Neural progenitor cell (in vitro differentiated cells): ENCODE results near the gene PAQR6. TPM values are rescaled to one million over a fixed set of nuclear protein-coding genes. Genes with fewer than 3 reads are reported as not detected.
A peak's percentile ranks its signal among the peaks of the same experiment; 100 is the strongest.

Source experiments
- DNase-seq: peaks from one replicate; pipeline ENCODE4 v3.0.0-alpha.2; 2016; ENCODE audit warnings: low spot score
- H2AFZ ChIP-seq: fragments of 200-600 bp; sonication (generic); replicated peaks from 2 replicates; pipeline ENCODE4 v1.6.1; 2016; ENCODE audit warnings: antibody characterized with exemption
- H3F3A ChIP-seq: fragments of 200-600 bp; sonication (generic); 2 replicates; pipeline ENCODE4 v1.6.1; 2016; ENCODE audit warnings: antibody characterized with exemption, low read depth
- H3K27ac ChIP-seq: fragments of 200-600 bp; sonication (generic); 2 replicates; pipeline ENCODE4 v1.5.1; 2016; ENCODE audit warnings: mild to moderate bottlenecking
- H3K27me3 ChIP-seq: fragments of 200-600 bp; sonication (generic); 2 replicates; pipeline ENCODE4 v1.6.1; 2016; ENCODE audit warnings: mild to moderate bottlenecking, moderate library complexity
- H3K36me3 ChIP-seq: fragments of 200-600 bp; sonication (generic); 2 replicates; pipeline ENCODE4 v1.5.1; 2016
- H3K4me1 ChIP-seq: fragments of 200-600 bp; sonication (generic); 2 replicates; pipeline ENCODE4 v1.6.1; 2016; ENCODE audit warnings: mixed run types
- H3K4me2 ChIP-seq: fragments of 200-600 bp; sonication (generic); 2 replicates; pipeline ENCODE4 v1.6.1; 2016
- H3K4me3 ChIP-seq: fragments of 200-600 bp; sonication (generic); 2 replicates; pipeline ENCODE4 v1.5.1; 2016
- H3K79me2 ChIP-seq: fragments of 200-600 bp; sonication (generic); 2 replicates; pipeline ENCODE4 v1.6.1; 2016; ENCODE audit warnings: low read depth
- H3K9ac ChIP-seq: fragments of 200-600 bp; sonication (generic); 2 replicates; pipeline ENCODE4 v1.6.1; 2016
- H3K9me3 ChIP-seq: fragments of 200-600 bp; sonication (generic); 2 replicates; pipeline ENCODE4 v1.5.1; 2016; ENCODE audit warnings: low read depth
- H4K20me1 ChIP-seq: fragments of 200-600 bp; sonication (generic); 2 replicates; pipeline ENCODE4 v1.6.1; 2016; ENCODE audit warnings: low read depth
- H3K27ac Mint-ChIP-seq: 3 replicates; pipeline ENCODE4 v1.8.0; 2021; ENCODE audit warnings: mixed read lengths
- H3K27me3 Mint-ChIP-seq: 2 replicates; pipeline ENCODE4 v1.8.0; 2022; ENCODE audit warnings: low read depth, mild to moderate bottlenecking, inconsistent platforms, moderate library complexity, mixed read lengths; ENCODE audit not compliant: insufficient read depth
- H3K36me3 Mint-ChIP-seq: 3 replicates; pipeline ENCODE4 v1.8.0; 2021; ENCODE audit warnings: mixed read lengths
- H3K4me1 Mint-ChIP-seq: 3 replicates; pipeline ENCODE4 v1.8.0; 2021; ENCODE audit warnings: mixed read lengths
- H3K4me3 Mint-ChIP-seq: 3 replicates; pipeline ENCODE4 v1.8.0; 2021; ENCODE audit warnings: mild to moderate bottlenecking, moderate library complexity, mixed read lengths
- H3K9me3 Mint-ChIP-seq: 3 replicates; pipeline ENCODE4 v1.8.0; 2020; ENCODE audit warnings: mixed read lengths
- CTCF ChIP-seq: fragments of 200-600 bp; sonication (generic); IDR thresholded peaks from 2 replicates; pipeline ENCODE4 v1.5.1; 2017; ENCODE audit warnings: antibody characterized with exemption, mild to moderate bottlenecking
- EZH2 ChIP-seq: fragments of 200-600 bp; sonication (generic); IDR thresholded peaks from 2 replicates; pipeline ENCODE4 v1.6.1; 2017; ENCODE audit warnings: antibody characterized with exemption, mild to moderate bottlenecking, moderate library complexity
- EZH2phosphoT487 ChIP-seq: fragments of 200-600 bp; sonication (generic); IDR thresholded peaks from 2 replicates; pipeline ENCODE4 v1.6.1; 2017; ENCODE audit warnings: antibody characterized with exemption
- total RNA-seq: library from RNA; depleted of rRNA; stranded (reverse); fragments of >200 nt; gene quantifications from 2 replicates; pipeline ENCODE4 v1.2.3, GENCODE V29; 2015; ENCODE audit warnings: low replicate concordance

PAQR6 gene
- total RNA-seq, 1 donor from 2014 or later = 5.0 TPM

- no peaks in the 10 kb centered on the region for H3K36me3 ChIP-seq
- no peak overlapping the region for H3K4me3 Mint-ChIP-seq
- H3K27ac Mint-ChIP-seq = peak overlapping the region; percentile 63
- no peaks in the 10 kb centered on the region for H3K9me3 Mint-ChIP-seq
- H3K9me3 ChIP-seq = no peaks in the 10 kb centered on the region
- peaks cover 19% of the 10 kb centered on the region for H3F3A ChIP-seq
- H3K36me3 Mint-ChIP-seq = peaks cover 4% of the 10 kb centered on the region
- no peaks in the 10 kb centered on the region for H3K79me2 ChIP-seq
- H4K20me1 ChIP-seq = peaks cover 4% of the 10 kb centered on the region
- H3K4me3 ChIP-seq = no peak overlapping the region
- no peak overlapping the region for H2AFZ ChIP-seq
- no peak for DNase-seq
- H3K4me1 ChIP-seq = peaks cover 6% of the 10 kb centered on the region
- H3K4me1 Mint-ChIP-seq = peaks cover 5% of the 10 kb centered on the region
- H3K27ac ChIP-seq = no peak overlapping the region
- TF ChIP-seq EZH2 (no peak), EZH2phosphoT487 (no peak), CTCF (no peak)
- no peak overlapping the region for H3K4me2 ChIP-seq
- H3K27me3 Mint-ChIP-seq = peaks cover 9% of the 10 kb centered on the region
- no peak overlapping the region for H3K9ac ChIP-seq
- no peaks in the 10 kb centered on the region for H3K27me3 ChIP-seq
Measured at GRCh38 chr1:156245451-156246232, 2.2 kb downstream of the PAQR6 start.

GRCh38 chr1:156244712-156245111, 3.1 kb downstream of the PAQR6 start:
- Mint-ChIP-seq H3K27me3 (peaks cover 9% of the 10 kb centered on the region), H3K27ac (peak overlapping the region; percentile 41), H3K9me3 (no peaks in the 10 kb centered on the region), H3K4me3 (peak overlapping the region; percentile 5), H3K36me3 (peaks cover 2% of the 10 kb centered on the region), H3K4me1 (peaks cover 5% of the 10 kb centered on the region)
- no peak overlapping the region for H3K4me2 ChIP-seq
- TF ChIP-seq EZH2 (no peak), CTCF (no peak), EZH2phosphoT487 (no peak)
- no peak overlapping the region for H3K27ac ChIP-seq
- no peak overlapping the region for H3K4me3 ChIP-seq
- H2AFZ ChIP-seq = no peak overlapping the region
- H3K9me3 ChIP-seq = no peaks in the 10 kb centered on the region
- no peaks in the 10 kb centered on the region for H3K27me3 ChIP-seq
- H3F3A ChIP-seq = peaks cover 19% of the 10 kb centered on the region
- DNase-seq = no peak
- no peaks in the 10 kb centered on the region for H3K36me3 ChIP-seq
- H4K20me1 ChIP-seq = peaks cover 4% of the 10 kb centered on the region
- H3K79me2 ChIP-seq = no peaks in the 10 kb centered on the region
- peaks cover 6% of the 10 kb centered on the region for H3K4me1 ChIP-seq
- no peak overlapping the region for H3K9ac ChIP-seq

GRCh38 chr1:156244126-156244525, 3.7 kb downstream of the PAQR6 start:
- Mint-ChIP-seq H3K27me3 (peaks cover 7% of the 10 kb centered on the region), H3K4me1 (peaks cover 5% of the 10 kb centered on the region)

More at GRCh38 chr1:156244126-156244525, 3.7 kb downstream of the PAQR6 start:
- peaks cover 6% of the 10 kb centered on the region for H3K4me1 ChIP-seq
- peaks cover 17% of the 10 kb centered on the region for H3F3A ChIP-seq
- TF ChIP-seq EZH2 (no peak), CTCF (no peak), EZH2phosphoT487 (no peak)
- H3K27ac ChIP-seq = no peak overlapping the region
- H3K27me3 ChIP-seq = no peaks in the 10 kb centered on the region
- Mint-ChIP-seq H3K4me3 (no peak overlapping the region), H3K27ac (no peak overlapping the region), H3K36me3 (peaks cover 4% of the 10 kb centered on the region), H3K9me3 (no peaks in the 10 kb centered on the region)
- no peaks in the 10 kb centered on the region for H3K9me3 ChIP-seq
- no peak overlapping the region for H2AFZ ChIP-seq
- H3K4me2 ChIP-seq = no peak overlapping the region
- DNase-seq = no peak
- H3K79me2 ChIP-seq = no peaks in the 10 kb centered on the region
- H3K9ac ChIP-seq = no peak overlapping the region
- H3K36me3 ChIP-seq = no peaks in the 10 kb centered on the region
- peaks cover 4% of the 10 kb centered on the region for H4K20me1 ChIP-seq
- no peak overlapping the region for H3K4me3 ChIP-seq
